Measurements from ENCODE around the gene ARHGAP15.

The ARHGAP15 gene

DNA sequence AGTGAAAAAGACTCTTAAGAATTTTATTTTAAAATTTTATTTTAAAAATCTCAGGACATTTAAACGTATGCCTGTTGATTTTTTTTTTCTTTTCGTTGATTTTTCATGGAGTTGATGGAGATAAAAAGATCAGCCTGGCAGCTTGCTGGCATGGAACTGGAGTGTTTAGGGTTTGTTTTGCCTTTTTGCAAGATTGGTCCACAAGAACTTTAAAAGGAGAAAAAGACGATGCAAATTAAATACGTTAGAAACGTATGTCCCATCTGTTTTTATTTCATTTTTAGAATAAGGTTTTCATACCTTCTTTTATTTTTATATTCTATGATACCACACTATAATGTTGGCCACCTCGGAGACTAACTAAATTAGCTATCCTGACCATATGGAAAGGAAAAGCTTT is 254.9 kb downstream of the ARHGAP15 start:
- no peak for DNase-seq (ENCODE audit: extremely low read depth in 1 of 2, low read depth in 1 of 2)

DNA sequence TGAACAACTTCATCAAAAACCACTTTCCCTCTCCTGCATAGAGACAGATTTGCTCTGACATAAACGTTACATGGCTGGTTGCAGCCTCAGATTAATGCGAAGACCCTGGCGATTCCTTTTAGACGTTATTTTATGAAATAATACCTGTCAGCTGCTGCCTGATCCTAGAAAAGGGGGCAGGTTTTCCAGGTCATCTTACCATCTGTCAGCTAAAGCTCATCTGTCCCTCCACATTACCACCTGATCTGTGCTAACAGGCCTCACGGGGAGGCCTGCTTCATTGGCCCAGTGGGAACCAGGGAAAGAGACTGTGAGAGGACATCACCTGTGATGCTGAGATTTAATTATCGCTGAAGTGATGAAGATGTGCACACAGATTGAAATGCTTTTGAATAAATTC is 261.0 kb downstream of the ARHGAP15 start:
- no peak for DNase-seq (ENCODE audit: extremely low read depth in 1 of 2, low read depth in 1 of 2)

DNA sequence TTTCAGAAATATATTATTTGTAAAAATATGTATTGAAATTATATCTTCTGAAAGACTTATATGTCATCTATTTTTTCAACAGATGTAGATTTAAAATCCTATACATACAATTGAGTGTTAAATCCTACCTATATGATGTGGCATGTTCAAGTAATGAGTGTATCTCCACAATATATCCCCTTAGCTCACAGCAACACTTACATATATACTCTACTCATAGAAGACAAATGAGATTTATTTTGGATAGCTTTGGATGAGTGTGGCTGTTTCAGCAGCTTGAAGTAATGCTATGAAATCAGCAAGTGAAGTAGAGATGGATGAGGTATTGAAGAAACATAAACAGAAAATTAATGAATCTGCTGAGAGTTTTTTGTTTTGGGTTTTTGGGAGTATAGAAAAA is 263.1 kb downstream of the ARHGAP15 start:
- no peak for DNase-seq (ENCODE audit: extremely low read depth in 1 of 2, low read depth in 1 of 2)

DNA sequence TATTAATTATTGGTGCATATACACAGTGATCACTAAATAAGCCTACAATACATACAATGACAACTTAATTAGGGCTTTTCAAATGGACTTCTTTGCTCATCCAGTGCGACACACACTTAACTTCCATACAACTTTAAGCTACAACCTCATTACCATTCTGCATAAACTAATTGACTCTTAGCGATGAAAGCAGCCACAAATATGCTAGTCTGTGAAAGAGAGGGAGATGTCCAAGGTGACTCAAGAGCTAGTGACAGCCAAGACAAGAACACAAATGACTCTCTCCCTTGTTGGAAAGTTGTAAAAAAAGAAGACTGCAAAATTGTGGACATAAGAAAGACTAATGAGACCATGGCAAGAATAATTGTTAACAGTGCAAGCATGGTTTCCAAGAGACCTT is 264.8 kb downstream of the ARHGAP15 start:
- no peak for DNase-seq (ENCODE audit: extremely low read depth in 1 of 2, low read depth in 1 of 2)

DNA sequence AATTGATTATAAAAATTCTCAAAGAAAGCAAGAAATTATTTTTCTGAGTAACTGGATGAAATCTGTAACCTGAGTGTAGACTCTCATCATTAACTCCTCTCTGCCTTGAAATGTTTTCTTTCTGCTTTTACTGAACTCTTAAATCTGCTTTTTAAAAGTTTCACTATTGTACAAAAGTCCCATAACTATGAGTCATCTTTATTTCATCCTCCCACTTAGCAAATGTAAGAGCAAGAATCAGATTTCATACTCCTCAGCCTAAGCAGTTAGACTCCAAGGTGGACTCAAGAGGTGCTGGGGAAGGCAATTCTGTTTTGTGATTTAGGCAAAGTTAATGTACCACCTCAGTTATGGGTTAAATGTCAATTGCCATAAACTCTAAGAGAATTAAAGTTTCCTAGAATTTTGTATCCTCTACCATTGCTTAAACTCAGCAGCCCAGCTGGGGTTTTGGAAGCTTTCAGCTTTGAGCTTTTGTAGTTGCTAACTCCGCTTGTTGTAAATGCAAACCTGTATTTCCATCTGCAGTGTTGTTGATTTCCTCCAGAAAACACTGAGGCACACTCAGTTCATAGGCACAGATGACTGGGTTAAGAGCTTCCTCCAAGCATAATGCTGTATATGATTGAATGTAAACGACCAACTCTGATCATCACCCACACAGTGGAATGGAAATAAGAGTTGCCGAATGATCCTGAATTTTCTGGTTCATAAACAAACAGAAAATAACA is 268.8 kb downstream of the ARHGAP15 start:
- no peak for DNase-seq (ENCODE audit: extremely low read depth in 1 of 2, low read depth in 1 of 2)

DNA sequence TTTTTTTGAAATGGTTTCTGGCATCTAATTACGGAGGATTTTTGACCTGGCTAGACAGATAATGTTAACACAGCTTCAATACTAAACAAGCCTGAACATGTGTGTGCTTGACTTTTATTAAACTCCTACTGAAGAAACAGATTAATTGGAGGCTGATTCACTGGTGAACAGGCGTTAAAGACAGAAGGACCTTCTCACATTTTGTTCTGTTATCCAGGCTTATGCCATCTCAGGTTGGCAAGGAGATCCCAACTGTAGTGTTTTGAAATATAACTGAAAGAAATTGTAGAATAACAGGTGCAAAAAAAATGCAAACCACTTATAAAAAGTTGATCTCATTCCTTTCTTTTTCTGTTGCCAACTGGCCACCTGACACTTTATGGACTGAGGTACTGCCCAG is 269.6 kb downstream of the ARHGAP15 start:
- no peak for DNase-seq (ENCODE audit: extremely low read depth in 1 of 2, low read depth in 1 of 2)

DNA sequence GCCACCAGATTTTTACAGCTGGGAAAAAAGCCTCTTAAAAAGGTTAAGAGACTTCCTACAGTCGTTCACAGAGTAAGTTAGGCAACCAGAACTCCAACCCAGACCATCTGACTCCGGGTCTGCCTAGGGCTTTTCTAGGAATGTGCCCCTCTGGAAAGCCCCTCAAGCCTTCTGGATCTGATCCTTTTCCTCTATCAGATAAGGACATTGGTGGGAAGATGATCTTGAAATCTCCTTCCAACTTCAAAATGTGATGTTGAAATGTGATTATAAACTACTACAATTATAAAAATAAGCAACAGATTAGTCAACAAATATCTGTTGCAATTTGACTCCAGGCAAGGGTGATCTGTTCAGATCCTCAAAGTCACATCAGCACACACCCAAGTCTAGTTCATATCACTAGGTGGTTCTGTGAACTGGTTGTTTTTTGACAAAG is 270.4 kb downstream of the ARHGAP15 start:
- DNase-seq (ENCODE audit: extremely low read depth in 1 of 2, low read depth in 1 of 2) = no peak

DNA sequence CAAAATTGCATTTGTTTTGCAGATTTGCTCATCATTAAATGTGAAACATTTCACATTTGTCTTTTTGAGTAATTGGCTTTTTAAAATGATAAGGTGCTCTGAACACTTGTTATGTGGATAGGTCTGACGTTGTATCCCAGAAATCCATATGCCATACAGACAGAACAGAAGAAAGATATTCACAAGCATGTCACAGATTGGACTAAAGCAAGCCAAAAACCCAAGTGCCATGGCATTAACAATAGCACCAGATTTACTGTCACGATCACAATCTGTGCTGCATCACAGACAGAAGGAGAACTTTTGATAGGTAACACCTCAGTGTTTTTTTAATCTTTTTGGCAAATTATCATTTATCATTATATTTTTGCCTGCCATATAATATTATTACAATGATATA is 272.6 kb downstream of the ARHGAP15 start:
- DNase-seq (ENCODE audit: extremely low read depth in 1 of 2, low read depth in 1 of 2) = no peak

DNA sequence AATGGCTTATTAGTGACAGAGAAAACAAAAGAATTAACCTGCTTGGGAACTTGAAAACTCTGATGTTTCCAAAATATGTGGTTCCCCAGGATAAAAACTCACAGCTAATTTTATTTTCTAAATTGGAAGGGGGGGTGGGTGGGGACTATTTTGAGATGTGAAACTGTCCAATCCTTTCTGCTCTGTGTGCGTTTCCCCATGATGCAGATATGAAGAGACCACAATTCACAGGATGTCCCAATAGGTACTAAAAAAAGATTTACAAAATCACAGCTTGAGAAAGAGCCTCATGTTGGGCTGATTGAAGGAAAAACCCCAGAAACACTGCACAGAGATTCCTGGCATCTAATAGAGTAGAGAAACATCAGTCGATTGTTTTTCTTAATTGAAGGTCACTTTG is 273.2 kb downstream of the ARHGAP15 start:
- DNase-seq (ENCODE audit: extremely low read depth in 1 of 2, low read depth in 1 of 2) = no peak

DNA sequence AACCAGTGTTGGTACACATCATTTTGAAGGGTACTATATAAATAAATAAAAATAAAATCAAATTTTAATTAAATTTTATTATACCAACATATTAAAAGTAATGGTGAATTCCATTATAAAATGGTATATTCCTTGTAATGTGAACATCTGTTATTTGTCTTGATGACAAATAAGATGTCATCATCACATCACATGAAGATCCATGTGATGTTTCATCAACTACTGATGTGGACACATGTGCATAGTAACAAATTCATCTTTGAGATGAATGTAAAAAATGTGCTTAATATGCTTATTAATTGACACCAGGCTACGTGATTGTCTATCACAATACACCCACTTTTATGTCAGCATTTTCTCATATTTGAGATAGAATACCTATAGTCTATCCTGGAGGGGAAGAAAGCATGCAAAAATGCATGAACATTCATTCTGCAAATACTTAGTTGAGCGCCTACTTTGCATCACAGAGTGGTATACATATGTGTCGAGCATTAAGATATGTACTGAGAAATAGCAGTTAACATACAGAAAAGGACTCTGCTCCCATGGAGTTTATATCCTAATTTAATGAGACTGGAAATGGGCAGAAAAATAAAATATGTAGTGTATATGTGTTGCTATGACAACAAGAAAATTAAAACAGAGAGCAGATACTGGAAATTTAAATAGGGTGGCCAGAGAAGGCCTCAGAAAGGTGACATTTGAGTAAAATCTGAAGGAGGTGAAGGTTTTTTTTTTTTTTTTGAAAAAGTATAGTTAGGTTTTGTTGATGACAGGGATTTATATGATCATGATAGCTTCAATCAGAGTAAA is 281.1 kb downstream of the ARHGAP15 start:
- no peak for DNase-seq (ENCODE audit: extremely low read depth in 1 of 2, low read depth in 1 of 2)

DNA sequence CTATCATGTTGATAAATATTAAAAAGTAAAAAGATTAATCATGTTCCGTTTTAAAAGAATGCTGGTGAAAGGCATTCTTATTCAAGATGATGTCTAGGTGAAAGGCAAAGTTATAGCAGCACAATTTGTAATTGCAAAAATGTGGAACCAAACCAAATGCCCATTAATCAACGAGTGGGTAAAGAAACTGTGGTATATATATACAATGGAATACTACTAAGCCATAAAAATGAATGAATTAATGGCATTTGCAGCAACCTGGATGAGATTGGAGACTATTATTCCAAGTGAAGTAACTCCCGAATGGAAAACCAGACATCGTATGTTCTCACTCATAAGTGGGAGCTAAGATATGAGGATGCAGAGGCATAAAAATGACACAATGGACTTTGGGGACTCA is 286.4 kb downstream of the ARHGAP15 start:
- no peak for DNase-seq (ENCODE audit: extremely low read depth in 1 of 2, low read depth in 1 of 2)

DNA sequence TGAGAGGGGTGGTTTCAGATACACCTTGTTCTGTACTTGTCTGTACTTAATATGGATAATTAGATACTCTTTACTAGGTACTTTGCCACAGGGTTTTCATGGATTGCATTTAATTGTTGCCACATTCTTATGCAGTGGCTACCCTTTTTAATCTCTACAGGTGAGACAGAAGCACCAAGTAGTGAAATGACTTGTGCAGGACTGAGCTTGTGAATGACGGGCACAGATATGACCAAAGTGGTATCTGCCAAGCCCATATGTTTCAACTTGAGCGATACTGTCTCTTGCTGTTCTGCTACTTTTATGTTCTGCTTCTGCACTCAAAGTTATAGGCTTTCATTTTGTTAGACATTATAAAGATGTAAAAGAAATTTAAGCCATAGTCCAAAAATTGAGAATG is 288.2 kb downstream of the ARHGAP15 start:
- DNase-seq (ENCODE audit: extremely low read depth in 1 of 2, low read depth in 1 of 2) = no peak

DNA sequence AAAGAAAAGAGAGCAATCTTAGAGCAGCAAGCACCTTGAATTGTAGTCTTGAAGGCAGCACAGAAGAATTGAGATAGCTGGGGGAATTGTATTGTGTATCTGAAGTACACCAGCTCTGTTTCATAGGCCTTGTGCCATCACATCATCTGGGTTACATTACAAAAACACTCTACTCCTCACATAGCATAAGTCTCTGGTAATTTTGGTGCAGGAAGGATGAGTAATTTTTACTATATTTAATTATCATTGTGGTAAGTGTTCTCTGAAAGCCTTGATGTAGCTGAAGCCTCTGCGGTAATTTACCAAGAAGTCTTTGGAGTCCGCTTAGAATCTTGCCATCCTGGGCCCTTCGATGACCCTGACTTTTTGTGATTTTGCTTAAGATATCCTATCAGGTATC is 291.1 kb downstream of the ARHGAP15 start:
- DNase-seq (ENCODE audit: extremely low read depth in 1 of 2, low read depth in 1 of 2) = no peak

DNA sequence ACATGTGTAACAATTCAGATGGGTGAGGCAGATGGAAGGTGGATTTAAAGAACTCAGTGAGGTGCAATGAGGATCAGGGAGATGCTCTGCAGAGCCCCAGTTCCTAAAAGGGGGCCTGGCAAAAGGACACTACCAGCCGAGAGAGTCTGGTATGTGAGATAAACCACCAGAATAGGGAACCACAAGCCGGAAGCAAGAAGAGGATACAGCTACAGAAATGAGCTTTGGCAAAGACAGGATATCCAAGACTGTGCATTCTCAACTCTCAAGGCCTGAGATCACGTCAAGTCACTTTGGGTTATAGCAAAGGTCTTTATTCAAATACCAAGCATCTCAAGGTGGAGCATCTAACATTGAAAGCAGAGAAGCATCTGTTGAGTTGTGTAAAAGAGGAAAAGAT is 293.5 kb downstream of the ARHGAP15 start:
- no peak for DNase-seq (ENCODE audit: extremely low read depth in 1 of 2, low read depth in 1 of 2)

DNA sequence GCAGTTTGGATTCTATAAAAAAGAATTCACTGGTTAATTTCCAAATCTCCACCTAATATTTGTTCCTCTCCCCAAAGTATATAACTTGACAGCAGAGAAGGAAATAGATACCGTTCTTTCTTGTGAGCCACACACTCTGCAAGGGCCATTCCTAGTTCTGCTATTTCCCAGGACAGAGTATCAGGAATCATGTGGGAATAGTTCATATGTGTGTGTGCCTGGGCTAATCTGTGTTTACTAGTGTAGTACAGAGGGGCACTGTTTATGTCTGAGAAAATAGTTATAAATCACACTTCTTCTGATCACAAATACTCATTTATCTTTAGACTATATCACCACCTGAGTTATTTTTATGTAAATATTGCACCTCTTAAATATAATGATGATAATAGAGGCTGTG is 296.7 kb downstream of the ARHGAP15 start:
- DNase-seq (ENCODE audit: extremely low read depth in 1 of 2, low read depth in 1 of 2) = no peak

DNA sequence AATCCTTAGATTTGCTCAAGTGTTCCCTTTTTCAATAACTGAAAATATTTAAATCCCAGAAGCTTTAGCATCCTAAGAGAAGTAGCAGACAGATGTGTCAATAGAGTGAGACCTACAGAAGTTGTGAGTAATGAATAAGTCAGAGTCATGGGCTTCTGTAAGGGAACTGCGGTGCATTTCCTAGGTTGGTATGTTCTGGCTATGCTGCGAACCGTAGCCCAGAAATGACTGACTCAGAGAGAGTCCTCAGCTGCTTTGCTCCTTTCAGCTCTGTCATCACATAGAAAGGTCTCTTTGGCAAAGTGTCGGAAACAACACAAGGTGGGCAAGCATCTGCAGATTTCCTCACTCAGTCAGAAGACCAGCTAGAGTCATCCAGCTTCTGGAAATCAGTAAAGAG is 297.1 kb downstream of the ARHGAP15 start:
- no peak for DNase-seq (ENCODE audit: extremely low read depth in 1 of 2, low read depth in 1 of 2)

DNA sequence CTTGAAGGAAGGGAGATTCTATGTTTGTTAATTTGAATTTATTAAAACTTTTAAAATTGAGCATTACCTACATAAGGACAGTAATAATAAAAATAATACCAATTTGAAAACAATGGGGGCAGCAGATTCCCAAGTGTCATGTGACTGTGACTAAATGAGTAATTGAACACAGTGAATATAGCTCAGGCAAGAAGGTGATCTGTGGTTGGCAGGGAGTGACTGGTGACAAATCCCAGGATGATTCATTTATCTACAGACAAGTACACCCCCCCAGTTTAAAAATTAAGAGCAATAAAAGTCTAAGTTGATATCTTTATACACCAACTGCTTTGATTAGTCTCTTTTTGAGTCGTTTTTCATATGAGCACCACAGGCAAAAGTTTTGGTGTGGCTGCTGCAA is 299.5 kb downstream of the ARHGAP15 start:
- no peak for DNase-seq (ENCODE audit: extremely low read depth in 1 of 2, low read depth in 1 of 2)

DNA sequence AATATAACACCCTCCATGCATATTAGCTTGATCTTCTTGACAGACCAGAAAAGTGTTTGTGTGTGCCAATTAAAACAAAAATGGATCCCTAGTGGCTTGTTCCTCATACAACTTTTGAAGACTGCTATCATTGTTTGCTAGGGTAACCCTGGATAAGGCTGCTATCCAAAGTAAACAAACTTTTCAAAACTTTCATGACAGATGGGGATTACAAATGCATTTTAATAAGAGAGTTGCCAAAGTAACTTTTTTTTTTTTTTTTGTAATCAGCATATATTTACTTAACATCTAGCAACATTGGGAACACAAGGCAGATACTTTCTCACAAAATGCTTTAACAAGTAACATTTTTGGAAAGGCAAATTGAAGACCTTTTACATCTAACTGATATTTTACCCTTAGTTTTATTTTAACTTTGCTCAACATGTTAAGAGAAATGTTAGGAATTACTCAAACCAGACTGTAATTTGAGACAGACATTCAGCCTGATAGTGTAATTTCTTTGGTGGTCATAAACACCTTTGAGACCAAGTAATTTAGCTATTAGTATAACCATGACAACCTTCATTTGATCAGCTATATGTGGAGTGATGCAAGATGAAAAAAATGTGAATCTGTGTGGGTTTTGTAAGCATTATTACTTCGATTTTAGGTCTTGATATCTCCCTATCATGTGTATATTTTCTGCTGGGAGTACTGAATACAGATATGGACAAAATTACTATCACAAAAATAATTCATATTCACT is 300.9 kb downstream of the ARHGAP15 start:
- DNase-seq (ENCODE audit: extremely low read depth in 1 of 2, low read depth in 1 of 2) = no peak

DNA sequence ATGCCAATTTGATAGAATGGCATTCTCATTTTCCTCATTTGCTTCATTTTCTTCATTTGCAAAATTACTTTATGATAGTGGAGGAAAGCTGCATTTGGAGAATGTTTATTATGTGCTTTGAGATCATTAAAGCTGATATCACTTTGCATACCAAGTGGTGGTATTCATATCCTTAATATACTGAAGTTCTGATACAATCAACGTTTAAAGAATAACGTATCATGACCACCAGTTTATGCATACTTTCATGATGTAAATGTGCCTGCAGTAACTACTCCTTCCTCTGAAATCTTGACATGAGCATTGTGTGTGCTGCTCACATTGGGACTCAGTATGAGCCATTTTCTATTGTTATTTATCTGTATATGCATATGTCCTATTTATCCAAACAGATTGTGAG is 302.1 kb downstream of the ARHGAP15 start:
- no peak for DNase-seq (ENCODE audit: extremely low read depth in 1 of 2, low read depth in 1 of 2)

DNA sequence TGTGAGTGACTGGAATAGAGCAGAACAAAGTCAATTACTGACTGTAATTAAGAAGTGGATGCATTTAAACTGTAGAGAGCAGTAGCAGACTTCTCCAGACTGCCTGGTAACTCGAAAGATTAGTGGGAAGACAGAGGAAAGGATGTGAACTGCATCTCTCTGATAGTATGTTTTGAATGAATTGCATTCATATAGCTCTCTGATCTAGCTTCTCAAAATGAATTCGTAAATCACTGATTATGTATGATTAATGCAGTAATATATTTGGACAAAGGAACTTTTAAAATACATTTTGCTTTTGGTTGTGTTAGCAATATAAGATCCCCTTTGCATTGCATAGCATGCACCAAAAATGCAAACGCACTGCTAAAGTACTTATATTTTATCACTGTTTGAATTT is 304.0 kb downstream of the ARHGAP15 start:
- no peak for DNase-seq (ENCODE audit: extremely low read depth in 1 of 2, low read depth in 1 of 2)

DNA sequence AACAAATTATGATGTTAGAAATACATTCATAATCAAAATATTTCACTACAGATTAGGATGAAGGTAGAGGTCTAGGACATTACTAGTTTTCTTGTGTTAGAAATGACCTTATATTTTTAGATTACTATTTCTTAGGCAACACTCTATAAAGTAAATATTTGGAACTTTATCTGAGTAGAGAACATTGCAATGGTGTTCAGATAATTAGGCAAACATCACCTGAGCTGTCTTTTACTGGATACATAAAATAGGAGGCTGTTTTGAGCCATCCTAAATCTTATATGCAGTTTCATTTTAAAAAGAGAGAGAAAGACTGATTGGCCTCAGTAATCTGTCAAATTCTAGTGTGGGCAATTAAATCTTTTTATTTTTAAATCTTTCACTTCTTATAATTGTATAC is 304.6 kb downstream of the ARHGAP15 start:
- no peak for DNase-seq (ENCODE audit: extremely low read depth in 1 of 2, low read depth in 1 of 2)

DNA sequence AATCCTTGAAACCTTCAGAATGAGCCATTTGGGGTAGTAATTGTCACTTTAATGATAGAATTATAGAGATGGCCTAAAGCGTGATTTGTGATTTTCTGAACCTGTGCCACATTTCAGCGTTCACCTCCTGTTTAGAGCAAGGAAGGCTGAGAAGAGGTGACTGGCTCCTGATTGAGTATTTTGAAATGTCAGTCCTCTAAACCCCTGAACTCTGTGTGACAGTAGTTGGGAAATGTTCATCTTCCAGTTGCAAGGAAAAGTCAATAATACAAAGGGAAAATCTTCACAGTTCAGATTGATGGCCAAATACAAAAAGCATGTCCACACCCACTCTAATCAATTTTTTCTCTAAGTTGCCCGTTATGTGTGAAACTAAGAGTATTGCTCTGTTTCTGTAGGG is 305.2 kb downstream of the ARHGAP15 start:
- no peak for DNase-seq (ENCODE audit: extremely low read depth in 1 of 2, low read depth in 1 of 2)

Measured in activated CD8-positive, alpha-beta memory T cell treated with anti-CD3 and anti-CD28 coated beads for 1 hour (primary cell).